Parathyroid adenoma (tissue), 2 donors: ENCODE results near the gene CFDP1.
"Not testable (repeated sequence)": the region's sequence is repeated elsewhere in the genome, so short reads cannot be mapped to it uniquely, and the experiment has no call there.

Experiments used
- H2AFZ ChIP-seq: fragments of 300-600 bp; sonication (generic); one replicate; pipeline ENCODE4 v1.7.0; 2017; ENCODE audit warnings: antibody characterized with exemption, mild to moderate bottlenecking
- H3K27ac ChIP-seq: fragments of 300-600 bp; sonication (generic); one replicate; pipeline ENCODE4 v1.7.0; 2017
- H3K27me3 ChIP-seq: fragments of 300-600 bp; sonication (generic); one replicate; pipeline ENCODE4 v1.7.0; 2017; ENCODE audit warnings: low read length; ENCODE audit not compliant: control insufficient read depth, insufficient read depth
- H3K36me3 ChIP-seq: fragments of 300-600 bp; sonication (generic); one replicate; pipeline ENCODE4 v1.7.0; 2017; ENCODE audit warnings: low read length; ENCODE audit not compliant: control insufficient read depth, insufficient read depth
- H3K4me1 ChIP-seq: fragments of 300-600 bp; sonication (generic); one replicate; pipeline ENCODE4 v1.7.0; 2017; ENCODE audit warnings: control low read depth
- H3K4me2 ChIP-seq: fragments of 300-600 bp; sonication (generic); one replicate; pipeline ENCODE4 v1.7.0; 2017; ENCODE audit warnings: low read length
- H3K4me3 ChIP-seq: fragments of 300-600 bp; sonication (generic); one replicate; pipeline ENCODE4 v1.7.0; 2017; ENCODE audit warnings: low read depth, low read length
- H3K79me2 ChIP-seq: fragments of 300-600 bp; sonication (generic); one replicate; pipeline ENCODE4 v1.7.0; 2017; ENCODE audit warnings: control low read depth
- H3K9ac ChIP-seq: fragments of 300-600 bp; sonication (generic); one replicate; pipeline ENCODE4 v1.7.0; 2017; ENCODE audit warnings: mild to moderate bottlenecking
- H3K9me3 ChIP-seq: fragments of 300-600 bp; sonication (generic); one replicate; pipeline ENCODE4 v1.7.0; 2017; ENCODE audit warnings: low read length; ENCODE audit not compliant: control insufficient read depth
- CTCF ChIP-seq: fragments of 300-600 bp; sonication (generic); IDR thresholded peaks from one replicate; pipeline ENCODE4 v1.7.0; 2017; ENCODE audit warnings: antibody characterized with exemption, mild to moderate bottlenecking
- donor health status: primary hyperparathyroidism.

Gene CFDP1

DNA sequence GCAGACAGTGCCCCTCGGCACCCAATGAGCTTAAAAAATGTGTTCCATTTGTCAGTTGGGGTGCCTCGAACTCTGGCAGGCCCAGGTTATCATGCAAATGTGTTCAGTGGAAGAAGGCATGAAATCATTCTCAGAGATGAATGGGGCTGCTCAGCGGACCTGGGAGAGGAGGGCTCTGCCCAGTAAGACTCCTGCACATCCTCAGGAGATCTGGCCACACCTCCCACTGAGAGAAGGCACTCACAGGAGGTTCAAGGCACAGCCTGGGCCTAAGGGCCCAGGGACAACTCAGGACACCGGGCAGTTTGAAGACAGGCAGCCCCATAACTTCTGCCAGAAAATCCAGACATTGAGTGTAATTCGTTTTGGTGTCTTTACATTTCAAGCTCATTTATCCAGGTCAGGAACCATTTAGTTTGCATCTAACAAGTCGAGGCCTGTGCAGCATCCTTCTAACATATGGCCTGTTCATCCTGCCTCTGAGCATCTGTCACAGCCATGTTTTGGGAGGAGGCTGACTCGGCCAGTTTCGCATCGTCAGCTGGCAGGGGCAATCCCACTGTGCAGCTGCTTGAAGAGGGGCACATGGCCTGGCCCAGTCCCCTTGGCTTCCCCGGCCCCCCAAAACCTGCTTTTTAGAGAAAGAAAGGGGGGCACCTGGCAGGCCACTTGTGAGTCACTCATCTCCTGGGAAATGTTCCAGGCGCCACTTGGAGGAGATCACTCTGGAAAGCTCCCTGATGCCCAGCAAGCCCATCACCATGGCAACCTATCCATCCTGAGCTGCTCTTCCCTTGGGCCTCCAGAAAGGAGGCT lies 150.6 kb downstream of the CFDP1 start:
- no peak overlapping the region for H3K4me2 ChIP-seq
- H3K36me3 ChIP-seq: no peaks in the 10 kb centered on the region
- H3K4me1 ChIP-seq: peaks cover 7% of the 10 kb centered on the region
- no peak overlapping the region for H3K27ac ChIP-seq
- no peak overlapping the region for H3K9ac ChIP-seq
- no peaks in the 10 kb centered on the region for H3K9me3 ChIP-seq
- no peak for TF ChIP-seq CTCF
- H2AFZ ChIP-seq: no peak overlapping the region
- H3K4me3 ChIP-seq: no peak overlapping the region
- no peaks in the 10 kb centered on the region for H3K27me3 ChIP-seq
- no peaks in the 10 kb centered on the region for H3K79me2 ChIP-seq

DNA sequence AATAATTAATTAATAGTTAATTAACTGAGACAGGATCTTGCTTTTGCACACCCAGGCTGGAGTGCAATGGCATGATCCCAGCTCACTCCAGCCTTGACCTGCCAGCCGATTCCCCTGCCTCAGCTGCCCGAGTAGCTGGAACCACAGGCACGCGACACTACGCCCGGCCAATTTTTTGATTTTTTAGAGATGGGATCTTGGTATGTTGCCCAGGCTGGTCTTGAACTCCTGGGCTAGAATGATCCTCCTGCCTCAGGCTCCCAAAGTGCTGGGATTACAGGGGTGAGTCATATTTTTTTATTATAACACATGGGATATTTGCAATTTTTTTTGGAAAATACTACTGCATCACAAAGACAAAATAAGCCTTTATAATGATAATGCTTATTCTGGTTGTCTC lies 151.5 kb downstream of the CFDP1 start:
- Histone ChIP-seq H3K4me3 (no peak overlapping the region), H3K36me3 (no peaks in the 10 kb centered on the region), H3K79me2 (no peaks in the 10 kb centered on the region), H3K27me3 (no peaks in the 10 kb centered on the region), H2AFZ (no peak overlapping the region), H3K4me1 (peaks cover 7% of the 10 kb centered on the region), H3K4me2 (no peak overlapping the region), H3K9me3 (no peaks in the 10 kb centered on the region), H3K9ac (no peak overlapping the region), H3K27ac (no peak overlapping the region)
- TF ChIP-seq CTCF: no peak

DNA sequence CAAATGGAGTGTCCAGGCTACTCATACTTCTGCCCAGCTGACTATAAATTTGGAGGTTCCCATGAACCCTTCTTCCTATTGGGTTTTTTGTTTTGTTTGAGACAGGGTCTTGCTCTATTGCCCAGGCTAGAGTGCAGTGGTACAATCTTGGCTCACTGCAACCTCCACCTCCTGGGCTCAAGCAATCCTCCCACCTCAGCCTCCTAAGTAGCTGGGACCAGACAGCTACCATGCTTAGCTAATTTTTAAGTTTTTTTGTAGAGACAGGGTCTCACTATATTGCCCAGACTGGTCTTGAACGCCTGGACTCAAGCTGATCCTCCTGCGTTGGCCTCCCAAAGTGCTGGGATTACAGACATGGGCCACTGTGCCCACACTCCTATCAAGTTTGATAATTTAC lies 152.3 kb downstream of the CFDP1 start:
- not testable (repeated sequence) for H3K4me1 ChIP-seq, H3K4me3 ChIP-seq, H3K36me3 ChIP-seq, H3K9ac ChIP-seq, H3K9me3 ChIP-seq, H3K79me2 ChIP-seq, H3K27ac ChIP-seq, H3K27me3 ChIP-seq, H3K4me2 ChIP-seq, H2AFZ ChIP-seq

DNA sequence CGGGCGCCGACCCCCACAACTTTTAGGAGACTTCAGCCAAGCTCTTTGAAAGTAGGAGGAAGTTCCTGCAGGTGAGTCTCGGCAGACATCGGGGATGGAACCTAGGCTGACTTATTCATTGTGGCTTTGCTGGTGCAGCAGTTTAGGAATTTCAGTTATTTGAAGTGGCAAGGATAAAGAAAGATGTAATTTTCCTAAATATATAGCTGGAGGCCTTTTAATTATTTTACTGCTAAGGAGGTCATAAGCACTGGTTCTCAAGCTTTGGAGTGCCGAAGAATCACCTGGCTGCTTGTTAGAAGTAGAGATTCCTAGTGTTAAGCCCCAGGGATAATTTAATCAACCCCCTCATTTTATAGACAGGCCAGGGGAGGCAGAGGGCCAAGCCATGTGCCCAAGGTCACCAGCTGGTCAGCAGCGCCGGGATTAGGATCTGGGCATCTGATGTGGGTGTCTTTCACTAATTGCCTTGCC lies 152.9 kb downstream of the CFDP1 start:
- Histone ChIP-seq H3K4me2 (no peak overlapping the region), H3K27me3 (no peaks in the 10 kb centered on the region), H3K4me3 (no peak overlapping the region), H3K36me3 (no peaks in the 10 kb centered on the region), H2AFZ (no peak overlapping the region), H3K9me3 (no peaks in the 10 kb centered on the region), H3K79me2 (no peaks in the 10 kb centered on the region), H3K9ac (no peak overlapping the region), H3K4me1 (peaks cover 7% of the 10 kb centered on the region), H3K27ac (no peak overlapping the region)
- TF ChIP-seq CTCF: no peak

DNA sequence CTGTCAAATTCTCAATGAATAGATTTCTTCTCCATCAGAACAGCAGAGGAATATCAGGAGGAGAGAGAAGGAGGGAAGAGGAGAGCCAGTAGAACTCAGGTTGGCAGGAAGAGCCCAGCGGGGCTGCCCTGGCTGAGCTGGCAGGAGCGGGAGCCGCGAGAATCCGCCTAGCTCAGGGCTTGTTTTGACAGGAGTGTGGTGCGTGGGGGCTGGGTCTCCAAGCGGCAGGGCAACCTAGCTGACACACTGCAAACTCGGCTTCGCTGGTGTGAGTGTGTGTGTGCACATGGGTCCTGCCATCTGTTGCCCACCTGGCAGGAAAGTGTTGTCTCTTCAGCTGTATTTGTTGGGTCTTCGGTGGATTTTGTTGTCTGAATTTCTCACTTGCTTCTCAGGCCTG lies 154.0 kb downstream of the CFDP1 start:
- H3K9ac ChIP-seq: no peak overlapping the region
- H3K4me1 ChIP-seq: peaks cover 7% of the 10 kb centered on the region
- peak overlapping the region; percentile 48 for H2AFZ ChIP-seq
- no peaks in the 10 kb centered on the region for H3K9me3 ChIP-seq
- no peak overlapping the region for H3K27ac ChIP-seq
- H3K4me3 ChIP-seq: no peak overlapping the region
- no peaks in the 10 kb centered on the region for H3K36me3 ChIP-seq
- no peak for TF ChIP-seq CTCF
- H3K4me2 ChIP-seq: peak overlapping the region; percentile 11
- H3K79me2 ChIP-seq: no peaks in the 10 kb centered on the region
- no peaks in the 10 kb centered on the region for H3K27me3 ChIP-seq
